ENCODE data around the gene CIDEC. TPM values are rescaled to one million over a fixed set of nuclear protein-coding genes. Genes with fewer than 3 reads are reported as not detected.

The CIDEC gene
- total and polyA plus RNA-seq, 9 of the 15 experiments (the other 6 are each of a cell fraction or from before 2014, with no cell fraction given): not detected

DNA sequence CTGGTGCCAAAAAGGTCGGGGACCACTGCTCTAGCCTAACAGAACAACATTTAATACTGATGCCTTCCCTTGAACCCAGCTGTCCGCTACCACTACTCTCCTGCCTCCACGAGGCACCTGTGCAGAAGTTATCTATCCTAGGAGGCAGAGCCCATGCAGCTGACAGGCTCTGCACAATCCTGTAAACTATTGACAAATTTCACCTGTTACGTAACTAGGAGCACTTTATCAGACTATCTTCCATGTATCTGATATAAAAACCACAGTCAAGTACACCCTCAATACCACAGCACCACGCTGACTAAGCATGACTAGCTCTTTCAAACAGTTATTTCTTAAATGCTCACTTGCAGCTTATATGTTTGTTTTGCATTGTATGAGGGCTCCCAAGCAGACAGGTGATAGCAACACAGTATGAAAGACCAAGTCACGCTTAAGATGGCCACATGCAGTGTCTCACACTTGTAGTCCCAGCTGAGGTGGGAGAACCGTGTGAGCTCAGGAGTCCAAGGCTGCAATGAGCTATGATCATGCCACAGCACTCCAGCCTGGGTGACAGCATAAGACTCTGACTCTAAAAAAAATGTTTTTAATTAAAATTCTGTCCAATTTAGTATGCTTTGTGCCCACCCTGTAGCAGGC lies 32.4 kb upstream of the CIDEC start:
- ChIA-PET POLR2A (interaction anchor here (0.6 to 3.6 kb wide), 12 partner anchors 10 to 516 kb away, joined by 3 to 28 read pairs (median 4); partner anchors contain the start of genes CRELD1 and IL17RE), CTCF (ENCODE audit: low intra/inter-chr PET ratio) (no interaction called here)
- Histone ChIP-seq H3K9ac (ENCODE audit: insufficient read depth in 1 of 2, low read depth in 2 of 2, low read length in 2 of 2) (peak overlapping the region in 1 of 2 experiments; percentile 63; a peak in 1 of 4 replicates), H3K4me1 (replicated peaks in 1 of 2; ENCODE audit: control insufficient read depth in 2 of 2, insufficient read depth in 2 of 2, low read length in 2 of 2) (peaks cover 26 to 39% of the 10 kb centered on the region in 2 experiments), H3K4me3 (no peak overlapping the region), H4K20me1 (replicated peaks; ENCODE audit: control insufficient read depth, insufficient read depth, low read length) (no peaks in the 10 kb centered on the region), H3K9me3 (replicated peaks; ENCODE audit: control insufficient read depth, insufficient read depth, low read depth, low read length) (no peaks in the 10 kb centered on the region), H3K9me1 (ENCODE audit: control insufficient read depth, insufficient read depth, low read length) (peaks cover 2% of the 10 kb centered on the region), H3K79me2 (ENCODE audit: control insufficient read depth, insufficient read depth, low read length) (no peaks in the 10 kb centered on the region), H3K27me3 (ENCODE audit: control insufficient read depth in 2 of 2, insufficient read depth in 2 of 2, low read length in 2 of 2) (no peaks in the 10 kb centered on the region), H3K27ac (ENCODE audit: extremely low read depth, low read depth, low read length) (peak overlapping the region; percentile 45; the same call in 1 of the 3 replicates), H2AFZ (ENCODE audit: low read depth, low read length) (peak overlapping the region; percentile 3), H3K36me3 (ENCODE audit: control insufficient read depth, insufficient read depth, low read length) (no peaks in the 10 kb centered on the region), H3K4me2 (ENCODE audit: insufficient read depth, low read length) (peak overlapping the region; percentile 47; the same call in 1 of the 2 replicates)
- 14% methylated on average over 7 of the region's 7 CpGs for WGBS (ENCODE audit: insufficient coverage, low coverage, missing lambda C conversion rate)
- intact Hi-C loops (cut with micrococcal nuclease) (no loop called here), in situ Hi-C loops (cut with MboI) (no loop called here)
- peak; percentile 16 for ATAC-seq
- no TSS peak for BruUV-seq (replicated peaks)
- peak in 1 of 4 experiments; percentile 46 for DNase-seq (ENCODE audit: extremely low read depth in 1 of 4, low spot score in 3 of 4)
- no peak for FAIRE-seq
- TF ChIP-seq NR2C1 (IDR thresholded peaks at IDR 0.05): no peak
- no peak for TF ChIP-seq NR2C1 (tag; IDR thresholded peaks at IDR 0.05)
- no peak; the same call in 1 of the 2 replicates for TF ChIP-seq GATAD2A (IDR thresholded peaks at IDR 0.05)
- TF ChIP-seq SMAD2 (IDR thresholded peaks at IDR 0.05; ENCODE audit: low read depth, low read length): no peak
- TF ChIP-seq, protein P1, sequence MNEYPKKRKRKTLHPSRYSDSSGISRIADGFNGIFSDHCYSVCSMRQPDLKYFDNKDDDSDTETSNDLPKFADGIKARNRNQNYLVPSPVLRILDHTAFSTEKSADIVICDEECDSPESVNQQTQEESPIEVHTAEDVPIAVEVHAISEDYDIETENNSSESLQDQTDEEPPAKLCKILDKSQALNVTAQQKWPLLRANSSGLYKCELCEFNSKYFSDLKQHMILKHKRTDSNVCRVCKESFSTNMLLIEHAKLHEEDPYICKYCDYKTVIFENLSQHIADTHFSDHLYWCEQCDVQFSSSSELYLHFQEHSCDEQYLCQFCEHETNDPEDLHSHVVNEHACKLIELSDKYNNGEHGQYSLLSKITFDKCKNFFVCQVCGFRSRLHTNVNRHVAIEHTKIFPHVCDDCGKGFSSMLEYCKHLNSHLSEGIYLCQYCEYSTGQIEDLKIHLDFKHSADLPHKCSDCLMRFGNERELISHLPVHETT (CRISPR knock-in tag; conservative IDR thresholded peaks at IDR 0.05 in 1 of 2, IDR thresholded peaks at IDR 0.05 in 1 of 2): 0 out of 4 replicates have a peak, but pooled peaks of 1 of the 2 experiments have one; percentile 48
- 0 out of 2 replicates have a peak, but pooled peaks have one; percentile 45 for TF ChIP-seq ZNF263 (CRISPR knock-in tag; IDR thresholded peaks at IDR 0.05; ENCODE audit: borderline replicate concordance)
- TF ChIP-seq, protein P2, sequence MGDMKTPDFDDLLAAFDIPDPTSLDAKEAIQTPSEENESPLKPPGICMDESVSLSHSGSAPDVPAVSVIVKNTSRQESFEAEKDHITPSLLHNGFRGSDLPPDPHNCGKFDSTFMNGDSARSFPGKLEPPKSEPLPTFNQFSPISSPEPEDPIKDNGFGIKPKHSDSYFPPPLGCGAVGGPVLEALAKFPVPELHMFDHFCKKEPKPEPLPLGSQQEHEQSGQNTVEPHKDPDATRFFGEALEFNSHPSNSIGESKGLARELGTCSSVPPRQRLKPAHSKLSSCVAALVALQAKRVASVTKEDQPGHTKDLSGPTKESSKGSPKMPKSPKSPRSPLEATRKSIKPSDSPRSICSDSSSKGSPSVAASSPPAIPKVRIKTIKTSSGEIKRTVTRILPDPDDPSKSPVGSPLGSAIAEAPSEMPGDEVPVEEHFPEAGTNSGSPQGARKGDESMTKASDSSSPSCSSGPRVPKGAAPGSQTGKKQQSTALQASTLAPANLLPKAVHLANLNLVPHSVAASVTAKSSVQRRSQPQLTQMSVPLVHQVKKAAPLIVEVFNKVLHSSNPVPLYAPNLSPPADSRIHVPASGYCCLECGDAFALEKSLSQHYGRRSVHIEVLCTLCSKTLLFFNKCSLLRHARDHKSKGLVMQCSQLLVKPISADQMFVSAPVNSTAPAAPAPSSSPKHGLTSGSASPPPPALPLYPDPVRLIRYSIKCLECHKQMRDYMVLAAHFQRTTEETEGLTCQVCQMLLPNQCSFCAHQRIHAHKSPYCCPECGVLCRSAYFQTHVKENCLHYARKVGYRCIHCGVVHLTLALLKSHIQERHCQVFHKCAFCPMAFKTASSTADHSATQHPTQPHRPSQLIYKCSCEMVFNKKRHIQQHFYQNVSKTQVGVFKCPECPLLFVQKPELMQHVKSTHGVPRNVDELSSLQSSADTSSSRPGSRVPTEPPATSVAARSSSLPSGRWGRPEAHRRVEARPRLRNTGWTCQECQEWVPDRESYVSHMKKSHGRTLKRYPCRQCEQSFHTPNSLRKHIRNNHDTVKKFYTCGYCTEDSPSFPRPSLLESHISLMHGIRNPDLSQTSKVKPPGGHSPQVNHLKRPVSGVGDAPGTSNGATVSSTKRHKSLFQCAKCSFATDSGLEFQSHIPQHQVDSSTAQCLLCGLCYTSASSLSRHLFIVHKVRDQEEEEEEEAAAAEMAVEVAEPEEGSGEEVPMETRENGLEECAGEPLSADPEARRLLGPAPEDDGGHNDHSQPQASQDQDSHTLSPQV (IDR thresholded peaks at IDR 0.05): 0 out of 2 replicates have a peak, but pooled peaks have one; percentile 33
- TF ChIP-seq RBM34 (IDR thresholded peaks at IDR 0.05; ENCODE audit: borderline replicate concordance, insufficient read depth, low read length): no peak
- no peak for TF ChIP-seq CBFA2T2 (conservative IDR thresholded peaks at IDR 0.05)
- TF ChIP-seq, protein P3, sequence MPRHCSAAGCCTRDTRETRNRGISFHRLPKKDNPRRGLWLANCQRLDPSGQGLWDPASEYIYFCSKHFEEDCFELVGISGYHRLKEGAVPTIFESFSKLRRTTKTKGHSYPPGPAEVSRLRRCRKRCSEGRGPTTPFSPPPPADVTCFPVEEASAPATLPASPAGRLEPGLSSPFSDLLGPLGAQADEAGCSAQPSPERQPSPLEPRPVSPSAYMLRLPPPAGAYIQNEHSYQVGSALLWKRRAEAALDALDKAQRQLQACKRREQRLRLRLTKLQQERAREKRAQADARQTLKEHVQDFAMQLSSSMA (CRISPR knock-in tag; IDR thresholded peaks at IDR 0.05): no peak
